ELF-1 (cell line): Measurements from ENCODE around the gene PJVK.

ENCODE experiments used
- DNase-seq: peaks from one replicate; pipeline ENCODE4 v3.0.0-alpha.2; 2016; ENCODE audit warnings: low read depth, low spot score

Gene PJVK

DNA sequence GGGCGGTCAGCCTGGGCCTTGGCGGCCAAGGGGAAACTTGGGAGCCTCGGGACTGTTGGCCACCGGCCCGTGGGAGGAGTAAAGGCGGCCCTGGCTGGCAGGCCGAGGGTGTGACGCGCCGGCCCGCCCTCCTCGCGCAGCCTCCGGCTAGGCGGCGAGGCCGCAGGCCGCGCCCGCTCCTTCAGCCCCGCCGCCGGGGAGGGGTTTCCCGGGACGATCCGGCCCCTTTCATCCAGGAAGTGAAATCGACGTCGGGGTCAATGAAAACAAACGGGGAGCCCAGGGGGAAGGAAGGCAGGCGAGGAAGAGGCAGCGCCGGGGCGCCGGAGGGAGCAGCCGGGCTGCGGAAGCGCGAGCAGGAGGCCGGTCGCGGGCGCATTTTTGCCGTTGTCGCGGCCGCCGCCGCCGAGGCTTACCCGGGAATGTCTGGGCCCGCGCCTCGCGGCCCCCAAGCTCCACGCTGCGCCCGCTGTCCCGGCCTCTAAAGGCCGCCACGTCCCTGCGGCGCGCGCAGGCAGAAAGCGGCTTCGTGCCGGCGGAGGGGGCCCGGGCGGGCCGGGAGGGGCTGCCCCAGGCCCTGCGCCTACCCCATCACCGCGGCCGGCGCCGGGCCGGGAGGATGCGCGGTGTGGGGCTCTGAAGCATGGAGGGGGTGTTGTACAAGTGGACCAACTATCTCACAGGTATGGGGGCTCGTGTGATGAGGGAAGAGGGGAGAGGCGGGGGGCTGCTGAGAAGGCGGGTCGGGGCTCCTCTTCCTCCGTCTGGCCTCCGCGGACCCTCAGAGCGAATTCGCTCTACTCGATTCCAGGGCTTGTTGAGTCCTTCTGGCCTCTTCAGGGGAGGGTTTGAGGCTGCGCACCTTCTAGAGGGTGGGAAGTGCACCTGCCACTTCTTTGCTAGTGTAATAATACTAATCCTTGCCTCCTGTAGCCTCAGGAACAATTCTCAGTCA is 29.3 kb downstream of the PJVK start, which contains the start of gene PLEKHA3:
PLEKHA3 (plus strand) TSS at position 231 of the 955 bp plus-strand sequence; CDS start at position 644, 413 bp downstream.
- peak; percentile 93 for DNase-seq

DNA sequence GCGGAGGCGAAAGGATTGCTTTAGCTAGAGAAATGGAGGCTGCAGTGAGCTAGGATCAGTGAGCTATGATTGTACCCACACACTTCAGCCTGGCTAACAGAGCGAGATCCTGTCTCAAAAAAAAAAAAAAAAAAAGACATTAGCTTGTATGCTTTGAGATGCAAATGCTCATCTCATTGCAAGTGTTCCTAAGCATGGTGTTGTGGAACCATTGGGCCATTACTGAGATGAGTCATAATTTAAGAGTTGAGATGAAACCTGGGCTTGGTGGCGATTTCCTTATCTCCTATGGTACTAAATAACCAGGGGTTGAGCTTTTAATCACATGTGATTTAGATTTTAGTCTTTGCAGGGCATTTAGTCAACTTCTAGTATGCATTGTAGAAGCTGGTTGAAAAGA is 31.3 kb downstream of the PJVK start:
- peak; percentile 3 for DNase-seq

DNA sequence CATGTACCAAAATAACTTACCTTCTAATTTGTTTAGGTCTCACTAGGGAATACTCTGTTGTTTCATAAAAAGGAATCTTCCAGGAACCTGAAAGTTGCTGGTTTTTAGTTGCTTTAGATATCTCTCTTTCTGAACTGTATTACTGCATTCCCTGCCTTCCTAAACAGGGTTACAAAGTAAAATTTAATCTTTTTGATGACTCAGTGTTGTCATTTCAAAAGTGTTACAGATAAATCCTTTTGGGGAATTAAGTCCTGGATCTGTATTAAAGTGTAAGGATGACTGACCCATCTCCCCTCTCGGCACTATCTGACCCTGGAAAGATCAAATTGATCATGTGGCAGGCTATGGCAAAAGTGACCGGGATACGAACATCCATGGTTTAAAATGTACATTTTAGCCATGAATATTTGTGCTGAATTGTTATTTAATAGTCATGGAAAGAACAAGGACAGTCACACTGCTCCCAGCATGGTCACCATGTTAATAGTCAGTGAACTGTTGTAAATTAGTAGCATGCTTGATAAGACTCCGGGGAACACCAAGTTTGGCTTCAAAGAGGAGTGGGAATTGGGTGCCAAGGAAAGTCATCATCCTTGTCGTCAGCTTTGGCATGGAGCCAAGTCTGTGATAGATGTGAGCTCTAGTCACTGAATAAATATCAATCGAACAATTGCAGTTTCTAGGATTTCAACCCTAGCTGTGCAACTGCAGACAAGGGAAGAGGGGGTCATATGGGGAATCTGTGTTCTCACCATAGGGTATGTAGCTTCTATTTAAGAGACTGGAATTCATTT is 33.3 kb downstream of the PJVK start:
- DNase-seq, result no peak

DNA sequence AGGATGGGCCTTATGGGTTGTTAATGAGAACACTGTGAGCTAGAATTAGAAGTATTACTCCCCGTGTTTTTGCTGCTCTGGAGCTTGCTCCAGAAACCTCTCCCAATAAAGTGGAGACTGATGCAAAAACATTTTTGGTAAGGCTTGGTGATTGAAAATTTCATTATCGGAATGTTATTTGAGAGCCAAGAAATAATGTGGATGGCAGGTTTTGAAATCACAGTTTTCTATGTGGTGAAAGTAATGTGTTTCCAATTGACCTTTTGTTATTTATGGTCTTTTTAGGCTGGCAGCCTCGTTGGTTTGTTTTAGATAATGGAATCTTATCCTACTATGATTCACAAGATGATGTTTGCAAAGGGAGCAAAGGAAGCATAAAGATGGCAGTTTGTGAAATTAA is 34.2 kb downstream of the PJVK start:
- DNase-seq, result no peak

DNA sequence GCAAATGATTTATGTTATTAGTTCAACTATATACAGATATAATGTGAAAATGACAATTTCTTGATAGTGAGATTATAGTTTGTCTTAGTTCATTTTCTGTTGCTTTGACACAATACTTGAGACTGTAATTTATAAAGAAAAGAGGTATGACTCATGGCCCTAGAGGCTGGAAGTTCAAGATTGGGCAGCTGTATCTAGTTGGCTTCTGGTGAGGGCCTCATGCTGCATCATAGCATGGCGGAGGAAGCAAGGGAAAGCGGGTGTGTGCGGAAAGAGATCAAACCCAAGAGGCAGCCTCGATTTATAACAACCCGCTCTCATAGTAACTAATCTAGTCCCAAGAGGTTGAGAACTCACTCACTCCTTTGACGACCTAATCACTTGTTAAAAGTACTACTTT is 40.4 kb downstream of the PJVK start:
- no peak for DNase-seq

DNA sequence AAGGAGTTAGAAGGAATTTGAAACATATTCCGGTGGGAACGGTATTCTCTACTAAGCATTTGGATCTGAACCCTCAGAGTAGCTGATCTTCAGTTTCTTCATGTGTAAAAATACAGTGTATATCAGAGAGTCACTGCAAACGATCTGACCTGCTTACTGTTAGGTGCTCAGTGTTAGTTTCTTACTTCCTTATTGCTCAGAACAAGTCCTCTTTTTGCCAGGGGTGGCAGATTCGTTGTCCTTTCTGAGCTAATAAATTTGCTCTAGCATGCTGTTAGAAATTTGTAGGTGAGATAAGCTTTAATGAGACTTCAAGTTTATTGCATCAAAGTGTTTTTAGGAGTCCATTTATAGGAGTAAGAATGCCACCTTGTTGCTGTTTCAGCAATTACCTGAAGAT is 44.9 kb downstream of the PJVK start:
- no peak for DNase-seq

DNA sequence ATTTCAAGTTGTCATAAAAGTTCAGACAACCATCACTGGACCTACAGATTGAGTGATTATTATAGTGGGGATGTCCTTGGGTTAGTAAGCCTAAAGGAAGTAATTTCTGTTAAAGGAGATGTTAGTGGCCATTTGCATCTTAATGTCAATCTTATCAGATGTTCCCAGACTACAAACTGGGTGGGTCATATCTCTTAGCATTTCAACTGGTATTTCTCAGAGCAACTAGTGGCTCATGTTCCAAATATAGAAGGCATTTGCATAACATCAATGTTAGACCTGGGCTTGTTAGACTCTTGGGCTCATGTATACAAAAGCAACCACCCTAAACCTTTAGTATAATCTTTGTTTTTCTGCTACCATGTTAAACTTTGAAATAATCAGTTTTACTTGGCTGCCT is 47.0 kb downstream of the PJVK start:
- DNase-seq, result no peak

DNA sequence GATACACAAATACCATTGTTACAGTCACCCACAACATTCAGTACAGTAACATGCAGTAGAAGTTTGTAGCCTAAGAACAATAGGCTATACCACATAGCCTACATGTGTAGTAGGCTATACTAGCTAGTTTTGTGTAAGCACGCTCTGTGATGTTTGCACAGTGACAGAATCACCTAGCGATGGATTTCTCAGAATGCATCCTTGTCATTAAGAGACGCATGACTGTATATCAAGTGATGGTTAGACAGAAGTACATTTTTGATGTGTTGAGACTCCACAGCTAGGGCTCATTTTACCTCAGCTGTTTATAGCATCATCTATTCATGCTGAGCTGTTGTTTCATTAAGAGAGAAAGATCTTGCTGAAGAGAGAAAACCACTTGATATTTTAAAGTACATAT is 48.5 kb downstream of the PJVK start:
- DNase-seq, result no peak

DNA sequence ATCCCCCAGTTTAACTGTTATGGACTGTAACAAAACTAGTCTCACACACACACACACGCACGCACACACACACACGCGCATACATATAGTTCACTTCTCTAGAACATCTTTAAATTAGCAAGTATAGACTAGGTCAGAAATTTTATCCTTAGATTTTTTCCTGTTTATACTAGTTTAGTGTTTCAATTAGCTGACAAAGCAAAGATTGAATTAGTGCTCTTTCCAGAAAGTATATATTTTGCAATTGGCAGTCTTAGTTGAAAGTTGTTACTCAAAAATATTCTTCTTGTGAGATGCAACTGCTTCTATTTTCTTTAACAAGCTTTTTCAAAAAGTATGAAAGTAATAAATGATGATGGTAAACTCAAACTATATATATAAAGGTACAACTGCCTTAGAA is 51.6 kb downstream of the PJVK start:
- no peak for DNase-seq

DNA sequence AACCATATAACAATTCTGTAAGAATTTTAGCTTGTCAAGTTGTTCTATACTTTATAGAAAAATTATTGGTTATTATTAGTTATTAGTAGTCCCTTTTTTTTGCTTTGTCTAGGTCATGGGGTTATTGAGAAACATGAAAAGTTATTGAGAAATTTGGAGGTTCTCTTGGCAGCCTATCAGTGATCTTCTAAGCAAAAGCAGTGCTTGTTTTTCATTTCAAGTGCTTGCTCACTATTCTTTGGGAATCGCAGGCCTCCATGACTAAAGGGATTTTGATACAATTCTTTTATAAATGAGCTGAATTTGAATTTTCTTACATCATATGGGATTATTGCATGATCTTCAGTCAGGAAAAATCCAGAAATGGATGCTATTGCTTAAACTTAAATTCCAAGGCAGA is 54.9 kb downstream of the PJVK start:
- DNase-seq, result no peak

DNA sequence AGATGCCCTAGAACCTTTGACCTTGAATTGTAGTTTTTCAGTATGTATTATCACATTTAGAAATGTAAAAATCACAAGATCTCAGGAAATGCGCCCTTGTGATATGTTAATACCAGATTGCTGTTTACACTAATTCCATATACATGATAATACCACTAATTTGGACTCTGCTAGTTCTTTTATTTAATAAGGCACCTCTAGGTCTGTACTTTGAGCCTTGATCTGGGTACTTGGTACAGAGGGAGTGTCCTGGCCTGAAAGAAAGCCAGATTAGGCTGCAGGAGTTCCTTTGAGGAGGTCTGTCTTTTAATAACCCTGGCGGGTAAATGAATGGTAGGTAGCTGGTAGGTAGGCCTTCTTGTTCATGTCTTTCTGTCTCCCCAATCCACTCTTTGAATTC is 55.3 kb downstream of the PJVK start:
- no peak for DNase-seq

DNA sequence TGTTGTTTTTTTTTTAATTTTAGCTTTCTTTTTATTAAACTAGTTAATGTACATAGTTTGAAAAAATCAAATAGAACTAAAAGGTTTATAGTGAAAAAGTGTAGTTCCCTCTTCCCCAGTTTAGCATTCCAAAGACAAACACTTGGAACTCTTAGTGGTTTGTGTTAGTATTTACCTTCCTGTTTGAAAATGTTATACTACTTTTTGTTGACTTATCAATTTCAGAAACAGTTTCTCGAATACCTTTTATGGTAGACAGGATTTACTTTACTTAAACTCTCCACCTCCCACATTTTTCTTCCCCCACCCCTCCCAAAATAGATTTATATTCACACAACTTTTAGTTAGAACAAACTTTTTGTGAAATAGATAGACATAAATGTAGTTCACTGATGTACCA is 55.8 kb downstream of the PJVK start:
- no peak for DNase-seq

DNA sequence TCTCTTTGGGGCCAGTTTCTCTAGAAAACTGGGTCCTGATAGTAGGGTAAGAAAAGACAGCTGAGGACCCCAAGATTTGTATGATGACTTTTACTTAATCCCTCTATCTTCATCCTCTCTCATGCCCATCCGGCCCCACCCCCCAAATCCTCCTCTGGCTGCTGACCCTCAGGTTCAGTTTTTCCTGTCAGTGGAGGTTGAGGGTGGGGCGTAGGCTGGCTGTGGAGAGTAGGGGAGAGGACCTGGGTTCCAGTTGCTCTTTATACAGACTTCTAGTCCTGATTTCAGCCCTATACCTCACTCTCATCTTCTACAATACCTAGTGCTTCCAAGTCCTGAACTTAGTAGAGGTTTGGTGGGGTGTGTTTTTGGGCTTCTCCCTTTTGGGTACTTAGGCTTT is 57.5 kb downstream of the PJVK start:
- no peak for DNase-seq

DNA sequence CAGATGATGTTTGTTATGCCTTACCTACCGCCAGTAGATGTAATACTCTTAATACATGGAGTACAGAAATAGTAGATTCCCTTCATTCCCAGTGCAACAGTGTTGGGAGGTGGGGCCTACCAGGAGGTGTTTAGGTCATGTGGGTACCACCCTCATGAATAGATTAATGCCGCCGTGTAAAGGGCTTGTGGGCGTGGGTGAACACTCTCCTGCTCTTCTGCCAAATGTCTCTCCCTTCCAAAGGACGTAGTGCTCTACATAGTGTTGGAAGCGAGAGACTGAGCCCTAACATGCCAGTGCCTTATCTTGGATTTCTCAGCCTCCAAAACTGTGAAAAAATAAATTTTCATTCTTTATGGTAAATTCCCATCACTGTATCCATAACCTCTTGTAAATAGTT is 59.2 kb downstream of the PJVK start:
- DNase-seq, result no peak
